GM21423 (cell line): ENCODE measurements around the gene FANCE.

Source experiments
- ATAC-seq: cut with Tn5 transposase; IDR thresholded peaks from one replicate; pipeline ENCODE4 v1.9.1; 2021; ENCODE audit warnings: mild to moderate bottlenecking, moderate library complexity; ENCODE audit not compliant: unreplicated experiment

Gene FANCE

GRCh38 chr6:35465646-35466045, 13.5 kb downstream of the FANCE start:
- no peak for ATAC-seq

- peak; percentile 85 for ATAC-seq
Observed at GRCh38 chr6:35468181-35468979, 16.2 kb downstream of the FANCE start, which contains the start of gene RPL10A. RPL10A (plus strand) TSS chr6:35468401; CDS start chr6:35468435, 34 bp downstream.

- ATAC-seq: no peak
Observed at GRCh38 chr6:35468980-35469750, 17.0 kb downstream of the FANCE start.

GRCh38 chr6:35469751-35470662, 17.9 kb downstream of the FANCE start:
- no peak for ATAC-seq

- no peak for ATAC-seq
Observed at GRCh38 chr6:35470663-35471120, 18.6 kb downstream of the FANCE start.

GRCh38 chr6:35471836-35472345, 19.8 kb downstream of the FANCE start:
- ATAC-seq: no peak

- ATAC-seq: no peak
Observed at GRCh38 chr6:35473075-35473849, 21.1 kb downstream of the FANCE start.

GRCh38 chr6:35473850-35474130, 21.7 kb downstream of the FANCE start:
- ATAC-seq: no peak

- no peak for ATAC-seq
Observed at GRCh38 chr6:35474131-35474941, 22.2 kb downstream of the FANCE start.

GRCh38 chr6:35474942-35475570, 22.9 kb downstream of the FANCE start:
- no peak for ATAC-seq

GRCh38 chr6:35475573-35475972, 23.4 kb downstream of the FANCE start:
- no peak for ATAC-seq

- no peak for ATAC-seq
Observed at GRCh38 chr6:35476004-35476403, 23.9 kb downstream of the FANCE start.

GRCh38 chr6:35477028-35477427, 24.9 kb downstream of the FANCE start:
- no peak for ATAC-seq

GRCh38 chr6:35477551-35478179, 25.5 kb downstream of the FANCE start:
- no peak for ATAC-seq

GRCh38 chr6:35478259-35478658, 26.1 kb downstream of the FANCE start:
- no peak for ATAC-seq

GRCh38 chr6:35480176-35480575, 28.0 kb downstream of the FANCE start:
- ATAC-seq: no peak

- ATAC-seq: no peak
Observed at GRCh38 chr6:35481226-35481625, 29.1 kb downstream of the FANCE start.

- no peak for ATAC-seq
Observed at GRCh38 chr6:35483062-35483461, 30.9 kb downstream of the FANCE start.
